GM12872 (cell line): ENCODE data around the gene KNDC1.

Experiments used
- CTCF ChIP-seq: IDR thresholded peaks from 3 replicates; pipeline ENCODE4 v1.5.1; 2011; ENCODE audit warnings: low read depth, mild to moderate bottlenecking, low read length, moderate library complexity; ENCODE audit not compliant: insufficient read depth

The KNDC1 gene

DNA sequence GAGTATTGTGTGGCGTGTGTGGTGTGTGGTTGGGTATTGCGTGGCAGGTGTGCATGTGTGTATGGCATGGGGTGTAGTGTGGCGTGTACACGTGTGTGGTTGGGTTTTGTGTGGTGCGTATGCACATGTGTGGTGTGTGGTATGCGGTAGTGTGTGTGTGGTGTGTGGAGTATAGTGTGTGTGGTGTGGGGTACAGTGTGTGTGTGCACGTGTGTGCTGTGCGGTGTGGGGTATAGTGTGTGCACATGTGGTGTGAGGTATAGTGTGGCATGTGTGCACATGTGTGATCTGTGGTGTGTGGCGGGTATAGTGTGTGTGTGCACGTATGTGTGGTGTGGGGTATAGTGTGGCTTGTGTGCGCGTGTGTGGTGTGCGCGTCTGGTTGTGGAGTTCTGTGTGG lies 49.1 kb downstream of the KNDC1 start:
- TF ChIP-seq CTCF: no peak

GRCh38 chr10:133209641-133210040 lies 49.6 kb downstream of the KNDC1 start:
- TF ChIP-seq CTCF: no peak

DNA sequence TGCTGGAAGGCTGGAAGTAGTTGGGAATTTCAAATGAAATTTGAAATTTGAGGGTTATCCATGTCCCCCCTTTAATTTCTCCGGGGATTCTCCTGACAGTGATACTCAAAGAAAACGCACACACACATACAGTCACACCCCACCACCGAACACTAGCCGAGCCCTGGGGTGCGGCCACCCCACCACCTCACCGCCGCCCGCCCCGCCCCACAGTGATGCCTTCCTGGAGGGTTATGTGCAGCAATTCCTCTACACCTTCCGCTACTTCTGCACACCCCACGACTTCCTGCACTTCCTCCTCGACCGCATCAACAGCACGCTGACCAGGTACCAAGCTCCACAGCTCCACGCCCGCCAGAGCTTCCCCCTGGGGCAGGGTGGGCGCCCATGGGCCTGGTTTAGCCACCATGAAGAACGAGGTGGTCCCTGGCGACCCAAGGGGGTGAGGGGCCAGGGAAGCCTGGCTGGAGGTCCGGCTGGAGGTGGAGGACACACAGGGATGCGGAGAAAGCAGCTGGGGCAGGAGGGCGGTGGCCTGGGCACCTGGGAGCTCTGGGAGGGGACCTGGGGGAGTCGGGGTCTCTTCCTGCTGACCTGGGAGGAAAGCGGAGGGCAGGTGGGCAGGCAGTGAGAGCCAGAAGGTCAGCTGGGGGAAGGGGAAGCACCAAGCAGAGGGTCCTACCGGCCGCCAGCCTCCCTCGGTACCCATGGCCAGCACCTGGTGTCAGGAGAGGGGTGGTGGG lies 50.5 kb downstream of the KNDC1 start:
- no peak for TF ChIP-seq CTCF

DNA sequence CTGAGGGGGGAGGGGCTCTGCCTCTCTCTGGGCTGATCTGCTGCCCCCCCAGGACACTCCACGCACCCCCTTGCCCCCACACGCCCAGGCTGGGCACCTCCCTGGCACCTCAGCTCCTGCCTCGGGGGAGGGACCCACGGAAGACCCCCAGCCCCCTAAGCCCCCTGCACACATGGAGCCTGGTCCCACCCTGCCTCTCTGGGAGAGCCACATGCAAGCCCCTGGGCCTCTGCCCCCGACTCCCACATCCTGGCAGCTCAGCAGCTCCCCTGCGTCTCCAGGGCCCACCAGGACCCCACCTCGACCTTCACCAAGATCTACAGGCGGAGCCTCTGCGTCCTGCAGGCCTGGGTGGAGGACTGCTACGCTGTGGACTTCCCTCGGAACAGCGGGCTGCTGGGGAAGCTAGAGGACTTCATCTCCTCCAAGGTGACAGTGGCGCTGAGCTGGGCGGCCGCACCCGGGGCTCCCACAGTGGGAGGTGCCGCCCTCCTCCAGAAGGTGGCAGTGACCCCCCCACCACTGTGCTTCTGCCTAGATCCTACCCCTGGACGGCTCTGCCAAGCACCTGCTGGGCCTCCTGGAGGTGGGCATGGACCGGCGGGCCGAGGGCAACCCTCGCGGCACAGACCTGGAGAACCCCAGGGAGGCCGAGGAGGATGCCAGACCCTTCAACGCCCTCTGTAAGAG lies 51.3 kb downstream of the KNDC1 start:
- no peak for TF ChIP-seq CTCF

DNA sequence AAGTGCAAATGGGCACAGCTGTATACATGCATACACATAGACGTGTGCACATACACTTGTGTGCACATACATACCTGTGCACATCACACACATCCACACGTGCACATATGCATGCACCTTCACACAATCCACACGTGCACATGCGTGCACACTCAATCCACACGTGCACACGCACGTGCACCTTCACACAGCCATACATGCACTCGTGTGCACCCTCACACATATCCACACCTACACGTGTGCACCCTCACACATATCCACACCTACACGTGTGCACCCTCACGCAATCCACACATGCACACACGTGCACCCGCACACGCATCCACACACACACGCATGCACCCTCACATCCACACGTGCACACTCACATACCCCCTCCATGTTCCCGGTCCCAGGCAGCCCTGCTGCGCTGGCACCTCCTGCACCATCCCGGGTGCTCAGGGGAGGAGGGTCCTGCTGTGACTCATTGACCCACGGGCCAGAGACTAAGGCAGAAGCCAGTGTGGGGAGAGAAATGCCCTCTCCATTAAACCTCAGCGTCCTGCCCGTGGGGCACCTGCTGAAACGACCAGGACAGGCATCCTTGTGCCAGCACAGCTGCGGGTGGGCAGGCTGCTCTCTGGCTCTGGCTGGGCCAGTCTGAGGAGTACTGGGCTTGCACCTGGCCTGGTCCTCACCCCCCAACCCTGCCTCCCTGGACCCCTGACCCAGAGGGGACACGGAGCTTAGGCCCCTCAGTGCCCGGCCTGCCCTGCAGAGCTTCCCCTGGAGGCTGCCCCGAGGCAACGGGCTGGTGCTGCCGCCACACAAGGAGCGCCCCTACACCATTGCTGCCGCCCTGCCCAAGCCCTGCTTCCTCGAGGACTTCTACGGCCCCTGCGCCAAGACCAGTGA lies 52.2 kb downstream of the KNDC1 start:
- TF ChIP-seq CTCF: no peak

DNA sequence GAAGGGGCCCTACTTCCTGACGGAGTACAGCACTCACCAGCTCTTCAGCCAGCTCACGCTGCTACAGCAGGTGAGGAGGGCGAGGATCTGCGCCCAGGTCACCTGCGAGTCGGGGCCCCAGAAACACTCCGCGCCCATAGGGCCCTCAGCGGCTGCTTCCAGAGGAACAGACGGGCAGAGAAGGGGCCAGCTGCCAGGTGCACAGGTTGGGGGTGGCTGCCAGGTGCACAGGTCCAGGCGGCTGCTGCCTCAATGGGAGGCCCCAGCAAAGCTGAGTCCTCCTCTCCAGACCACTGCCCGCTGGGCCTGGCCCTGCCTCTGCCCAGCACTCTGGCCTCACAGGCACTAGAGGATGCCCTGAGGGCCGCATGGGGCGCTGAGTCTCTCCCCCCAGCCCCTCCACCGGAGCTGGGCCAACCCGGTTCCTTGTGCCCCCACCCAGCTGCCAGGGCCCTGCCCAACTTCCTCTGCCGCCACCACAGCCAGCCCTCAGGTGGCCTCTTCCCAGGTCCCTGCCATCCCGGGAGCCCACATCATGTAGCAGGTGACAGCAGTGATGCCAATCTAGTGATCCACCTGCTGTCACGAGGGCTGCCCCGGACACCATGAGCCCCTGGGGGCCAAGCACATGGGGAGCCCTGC lies 53.0 kb downstream of the KNDC1 start:
- TF ChIP-seq CTCF: no peak
